ENCODE measurements around the gene KIF6.

KIF6 gene

GRCh38 chr6:39587080-39587479 is 138.1 kb downstream of the KIF6 start (continued):
- TF ChIP-seq ZNF830 (tag by site-specific recombination; IDR thresholded peaks at IDR 0.05; ENCODE audit: low read depth), result no peak
- TF ChIP-seq, protein P1, sequence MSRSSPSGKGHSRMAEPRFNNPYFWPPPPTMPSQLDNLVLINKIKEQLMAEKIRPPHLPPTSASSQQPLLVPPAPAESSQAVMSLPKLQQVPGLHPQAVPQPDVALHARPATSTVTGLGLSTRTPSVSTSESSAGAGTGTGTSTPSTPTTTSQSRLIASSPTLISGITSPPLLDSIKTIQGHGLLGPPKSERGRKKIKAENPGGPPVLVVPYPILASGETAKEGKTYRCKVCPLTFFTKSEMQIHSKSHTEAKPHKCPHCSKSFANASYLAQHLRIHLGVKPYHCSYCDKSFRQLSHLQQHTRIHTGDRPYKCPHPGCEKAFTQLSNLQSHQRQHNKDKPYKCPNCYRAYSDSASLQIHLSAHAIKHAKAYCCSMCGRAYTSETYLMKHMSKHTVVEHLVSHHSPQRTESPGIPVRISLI (tag by site-specific recombination; IDR thresholded peaks at IDR 0.05), result no peak
- no peak for TF ChIP-seq ZNF704 (tag by site-specific recombination; IDR thresholded peaks at IDR 0.05)
- TF ChIP-seq, protein P2, sequence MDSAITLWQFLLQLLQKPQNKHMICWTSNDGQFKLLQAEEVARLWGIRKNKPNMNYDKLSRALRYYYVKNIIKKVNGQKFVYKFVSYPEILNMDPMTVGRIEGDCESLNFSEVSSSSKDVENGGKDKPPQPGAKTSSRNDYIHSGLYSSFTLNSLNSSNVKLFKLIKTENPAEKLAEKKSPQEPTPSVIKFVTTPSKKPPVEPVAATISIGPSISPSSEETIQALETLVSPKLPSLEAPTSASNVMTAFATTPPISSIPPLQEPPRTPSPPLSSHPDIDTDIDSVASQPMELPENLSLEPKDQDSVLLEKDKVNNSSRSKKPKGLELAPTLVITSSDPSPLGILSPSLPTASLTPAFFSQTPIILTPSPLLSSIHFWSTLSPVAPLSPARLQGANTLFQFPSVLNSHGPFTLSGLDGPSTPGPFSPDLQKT (IDR thresholded peaks at IDR 0.05; ENCODE audit: borderline replicate concordance, low read depth, low read length), result no peak
- TF ChIP-seq, protein P3, sequence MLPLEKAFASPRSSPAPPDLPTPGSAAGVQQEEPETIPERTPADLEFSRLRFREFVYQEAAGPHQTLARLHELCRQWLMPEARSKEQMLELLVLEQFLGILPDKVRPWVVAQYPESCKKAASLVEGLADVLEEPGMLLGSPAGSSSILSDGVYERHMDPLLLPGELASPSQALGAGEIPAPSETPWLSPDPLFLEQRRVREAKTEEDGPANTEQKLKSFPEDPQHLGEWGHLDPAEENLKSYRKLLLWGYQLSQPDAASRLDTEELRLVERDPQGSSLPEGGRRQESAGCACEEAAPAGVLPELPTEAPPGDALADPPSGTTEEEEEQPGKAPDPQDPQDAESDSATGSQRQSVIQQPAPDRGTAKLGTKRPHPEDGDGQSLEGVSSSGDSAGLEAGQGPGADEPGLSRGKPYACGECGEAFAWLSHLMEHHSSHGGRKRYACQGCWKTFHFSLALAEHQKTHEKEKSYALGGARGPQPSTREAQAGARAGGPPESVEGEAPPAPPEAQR (tag by site-specific recombination; IDR thresholded peaks at IDR 0.05), result no peak
- no peak for TF ChIP-seq ZNF16 (tag by site-specific recombination; IDR thresholded peaks at IDR 0.05; ENCODE audit: low read depth)

DNA sequence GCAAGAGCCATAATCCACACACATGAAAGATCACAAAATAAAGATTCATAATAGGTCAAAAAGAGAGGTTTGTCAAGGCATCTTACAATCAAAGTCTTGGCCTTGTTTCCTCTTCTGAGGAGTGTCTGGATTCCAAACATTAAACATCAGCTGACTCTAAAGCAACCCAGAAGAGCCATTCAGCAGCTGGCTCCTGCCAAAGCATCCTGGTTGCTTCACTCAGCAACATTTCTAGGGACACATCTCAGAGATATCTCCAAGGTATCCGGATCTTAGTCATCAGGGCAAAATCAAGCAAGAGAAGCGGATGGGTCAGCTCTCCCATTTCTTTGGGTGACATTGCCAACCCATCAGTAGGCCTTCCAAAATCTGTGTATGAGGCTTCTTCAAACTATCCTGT is 139.6 kb downstream of the KIF6 start:
- ChIA-PET POLR2A (no interaction called here), CTCF (interaction anchor here (0.7 kb wide), 1 partner anchor 560 kb away, joined by 4 read pairs; no protein-coding TSS in a partner anchor)
- Histone ChIP-seq H3K36me3 (ENCODE audit: control insufficient read depth in 2 of 2, insufficient read depth in 1 of 2, low read length in 2 of 2) (no peaks in the 10 kb centered on the region), H3K27ac (ENCODE audit: extremely low read depth, low read depth, low read length) (no peak overlapping the region), H3K9me3 (ENCODE audit: control insufficient read depth, insufficient read depth, low read depth, low read length) (no peaks in the 10 kb centered on the region), H3K4me1 (ENCODE audit: control insufficient read depth, insufficient read depth, low read length) (no peaks in the 10 kb centered on the region), H3K4me3 (ENCODE audit: low read depth, low read length) (no peak overlapping the region)
- TF ChIP-seq GLI4 (tag by site-specific recombination; IDR thresholded peaks at IDR 0.05) (no peak), ZNF792 (tag by site-specific recombination; IDR thresholded peaks at IDR 0.05) (no peak), ZNF776 (tag by site-specific recombination; IDR thresholded peaks at IDR 0.05; ENCODE audit: borderline replicate concordance) (no peak), OSR2 (tag by site-specific recombination; IDR thresholded peaks at IDR 0.05) (no peak), ZNF837 (tag by site-specific recombination; IDR thresholded peaks at IDR 0.05) (no peak), ZNF175 (tag by site-specific recombination; IDR thresholded peaks at IDR 0.05) (no peak), MYNN (tag by site-specific recombination; IDR thresholded peaks at IDR 0.05; ENCODE audit: borderline replicate concordance) (no peak), ZNF214 (tag by site-specific recombination; IDR thresholded peaks at IDR 0.05; ENCODE audit: borderline replicate concordance) (no peak), SP7 (tag by site-specific recombination; IDR thresholded peaks at IDR 0.05) (no peak), ZNF658 (tag by site-specific recombination; IDR thresholded peaks at IDR 0.05) (no peak), ZNF169 (tag by site-specific recombination; IDR thresholded peaks at IDR 0.05) (no peak), ZEB2 (tag by site-specific recombination; IDR thresholded peaks at IDR 0.05) (no peak), ZBTB10 (tag by site-specific recombination; IDR thresholded peaks at IDR 0.05) (no peak), FEZF1 (tag by site-specific recombination; IDR thresholded peaks at IDR 0.05) (no peak), HOXA7 (CRISPR knock-in tag; IDR thresholded peaks at IDR 0.05; ENCODE audit: borderline replicate concordance) (no peak)
- TF ChIP-seq, protein P4, sequence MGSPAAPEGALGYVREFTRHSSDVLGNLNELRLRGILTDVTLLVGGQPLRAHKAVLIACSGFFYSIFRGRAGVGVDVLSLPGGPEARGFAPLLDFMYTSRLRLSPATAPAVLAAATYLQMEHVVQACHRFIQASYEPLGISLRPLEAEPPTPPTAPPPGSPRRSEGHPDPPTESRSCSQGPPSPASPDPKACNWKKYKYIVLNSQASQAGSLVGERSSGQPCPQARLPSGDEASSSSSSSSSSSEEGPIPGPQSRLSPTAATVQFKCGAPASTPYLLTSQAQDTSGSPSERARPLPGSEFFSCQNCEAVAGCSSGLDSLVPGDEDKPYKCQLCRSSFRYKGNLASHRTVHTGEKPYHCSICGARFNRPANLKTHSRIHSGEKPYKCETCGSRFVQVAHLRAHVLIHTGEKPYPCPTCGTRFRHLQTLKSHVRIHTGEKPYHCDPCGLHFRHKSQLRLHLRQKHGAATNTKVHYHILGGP (tag by site-specific recombination; IDR thresholded peaks at IDR 0.05), result no peak
- TF ChIP-seq, protein P5, sequence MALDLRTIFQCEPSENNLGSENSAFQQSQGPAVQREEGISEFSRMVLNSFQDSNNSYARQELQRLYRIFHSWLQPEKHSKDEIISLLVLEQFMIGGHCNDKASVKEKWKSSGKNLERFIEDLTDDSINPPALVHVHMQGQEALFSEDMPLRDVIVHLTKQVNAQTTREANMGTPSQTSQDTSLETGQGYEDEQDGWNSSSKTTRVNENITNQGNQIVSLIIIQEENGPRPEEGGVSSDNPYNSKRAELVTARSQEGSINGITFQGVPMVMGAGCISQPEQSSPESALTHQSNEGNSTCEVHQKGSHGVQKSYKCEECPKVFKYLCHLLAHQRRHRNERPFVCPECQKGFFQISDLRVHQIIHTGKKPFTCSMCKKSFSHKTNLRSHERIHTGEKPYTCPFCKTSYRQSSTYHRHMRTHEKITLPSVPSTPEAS (tag by site-specific recombination; IDR thresholded peaks at IDR 0.05), result no peak
